ENCODE measurements around the gene RPS19. TPM values are rescaled to one million over a fixed set of nuclear protein-coding genes. Genes with fewer than 3 reads are reported as not detected.

RPS19 gene
- total and polyA plus RNA-seq, 10 donors = 744 to 8,491 (median 1,984) TPM

GRCh38 chr19:41879670-41880328 lies 19.7 kb downstream of the RPS19 start:
- Histone ChIP-seq H3K4me3 (peak overlapping the region in 5 of 8 donors; percentile 56 to 81 (median 65)), H3K27ac (peak overlapping the region in 4 of 8 donors; percentile 88 to 99 (median 96)), H3K4me1 (peaks cover 24 to 95% (median 80%) of the 10 kb centered on the region in 6 donors), H3K9me3 (no peaks in the 10 kb centered on the region), H3K27me3 (replicated peaks in 1 of 7) (no peaks in the 10 kb centered on the region), H3K36me3 (peaks cover 0 to 34% (median 3%) of the 10 kb centered on the region in 6 donors)
- no peak for DNase-seq
- intact Hi-C loops (cut with DNase I; ENCODE audit: low total_unique reads) = no loop called here
- TF ChIP-seq CTCF (IDR thresholded peaks at IDR 0.05 in 8 of 11, conservative IDR thresholded peaks at IDR 0.05 in 3 of 11) = no peak
- TF ChIP-seq POLR2A (IDR thresholded peaks at IDR 0.05) = no peak
- TF ChIP-seq POLR2AphosphoS5 (IDR thresholded peaks at IDR 0.05) = no peak
- WGBS, 5 donors = 73 to 90% (median 86%) methylated on average over 7 of the region's 7 CpGs

DNA sequence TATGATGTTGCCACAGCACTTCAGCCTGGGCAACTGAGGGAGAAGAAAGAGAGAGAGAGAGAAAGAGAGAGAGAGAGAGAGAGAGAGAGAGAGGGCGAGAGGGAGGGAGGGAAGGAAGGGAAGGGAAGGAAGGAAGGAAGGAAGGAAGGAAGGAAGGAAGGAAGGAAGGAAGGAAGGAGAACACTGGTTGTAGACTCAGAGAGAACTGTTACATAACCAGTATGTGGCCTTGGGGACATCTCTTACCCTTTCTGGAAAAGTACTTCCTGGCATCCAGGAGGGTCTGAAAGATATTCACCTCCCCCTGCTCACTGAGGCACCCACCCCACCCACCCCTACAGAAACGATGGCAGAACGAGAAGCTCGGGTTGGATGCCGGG lies 20.3 kb downstream of the RPS19 start:
- peaks cover 29 to 95% (median 81%) of the 10 kb centered on the region in 6 donors for H3K4me1 ChIP-seq
- H3K4me3 ChIP-seq = peak overlapping the region in 3 of 8 donors; percentile 65 to 81 (median 75)
- WGBS, 5 donors = 56 to 72% (median 62%) methylated on average over 5 of the region's 5 CpGs
- DNase-seq = no peak
- H3K36me3 ChIP-seq = peaks cover 0 to 39% (median 3%) of the 10 kb centered on the region in 6 donors
- peak overlapping the region in 4 of 8 donors; percentile 93 to 99 (median 98) for H3K27ac ChIP-seq
- no peak for TF ChIP-seq POLR2A (IDR thresholded peaks at IDR 0.05)
- no peak for TF ChIP-seq POLR2AphosphoS5 (IDR thresholded peaks at IDR 0.05)
- no peak for TF ChIP-seq CTCF (IDR thresholded peaks at IDR 0.05 in 8 of 11, conservative IDR thresholded peaks at IDR 0.05 in 3 of 11)
- H3K9me3 ChIP-seq = no peaks in the 10 kb centered on the region
- intact Hi-C loops (cut with DNase I; ENCODE audit: low total_unique reads) = no loop called here
- H3K27me3 ChIP-seq (replicated peaks in 1 of 7) = no peaks in the 10 kb centered on the region

- peak in 1 of 11 experiments; percentile 18 for TF ChIP-seq CTCF (IDR thresholded peaks at IDR 0.05 in 8 of 11, conservative IDR thresholded peaks at IDR 0.05 in 3 of 11)
- peak; percentile 83 to 90 (median 84) for TF ChIP-seq POLR2AphosphoS5 (IDR thresholded peaks at IDR 0.05)
- TF ChIP-seq POLR2A (IDR thresholded peaks at IDR 0.05) = peak in 2 of 3 donors; percentile 30 to 46
- WGBS, 5 donors = 0 to 1% (median 1%) methylated on average over 42 to 80 of the region's 80 CpGs
- H3K4me1 ChIP-seq = peaks cover 28 to 95% (median 82%) of the 10 kb centered on the region in 6 donors
- H3K4me3 ChIP-seq = peak within 1 kb of the TSS; percentile 86 to 99 (median 98)
- DNase-seq = peak; percentile 96
- H3K27ac ChIP-seq = peak within 1 kb of the TSS; percentile 90 to 99 (median 98)
- H3K9me3 ChIP-seq = no peaks in the 10 kb centered on the region
- H3K27me3 ChIP-seq (replicated peaks in 1 of 7) = no peaks in the 10 kb centered on the region
- intact Hi-C loops (cut with DNase I; ENCODE audit: low total_unique reads) = no loop called here
- H3K36me3 ChIP-seq = peaks cover 0 to 53% (median 3%) of the 10 kb centered on the region in 6 donors
Observed at GRCh38 chr19:41882568-41883462, 22.8 kb downstream of the RPS19 start, which contains the start of gene ARHGEF1. ARHGEF1 (plus strand) TSS chr19:41883184; CDS start chr19:41888083, 4,899 bp downstream.

All from spleen (tissue), 11 donors.